OCI-LY1 (cell line): ENCODE data around the gene CNRIP1.

Experiments
- H2AFZ ChIP-seq: fragments of 200-600 bp; sonication (generic), shearing (Covaris generic); 2 replicates; pipeline ENCODE4 v1.6.0; 2014; ENCODE audit warnings: antibody characterized with exemption, mild to moderate bottlenecking, low read length
- H3F3A ChIP-seq: fragments of 200-600 bp; sonication (generic), shearing (Covaris generic); 2 replicates; pipeline ENCODE4 v1.6.0; 2014; ENCODE audit warnings: mild to moderate bottlenecking, antibody characterized with exemption, low read length, moderate library complexity; ENCODE audit not compliant: insufficient read depth
- H3K27ac ChIP-seq: fragments of 200-600 bp; sonication (generic); 2 replicates; pipeline ENCODE4 v1.5.1; 2014; ENCODE audit warnings: low read length, mixed run types, mild to moderate bottlenecking, low read depth; ENCODE audit not compliant: poor library complexity, severe bottlenecking
- H3K27me3 ChIP-seq: fragments of 200-600 bp; sonication (generic); 2 replicates; pipeline ENCODE4 v1.6.0; 2014; ENCODE audit warnings: antibody characterized with exemption, mild to moderate bottlenecking, low read length, moderate library complexity; ENCODE audit not compliant: insufficient read depth
- H3K36me3 ChIP-seq: fragments of 200-600 bp; sonication (generic); 2 replicates; pipeline ENCODE4 v1.6.1; 2014; ENCODE audit warnings: mild to moderate bottlenecking, antibody characterized with exemption, low read length, moderate library complexity, mixed read lengths; ENCODE audit not compliant: insufficient read depth
- H3K4me1 ChIP-seq: fragments of 200-600 bp; sonication (generic); 2 replicates; pipeline ENCODE4 v1.5.1; 2014; ENCODE audit warnings: mild to moderate bottlenecking, low read length, moderate library complexity; ENCODE audit not compliant: insufficient read depth, severe bottlenecking
- H3K4me2 ChIP-seq: fragments of 200-600 bp; sonication (generic), shearing (Covaris generic); 2 replicates; pipeline ENCODE4 v1.6.1; 2014; ENCODE audit warnings: low read length
- H3K4me3 ChIP-seq: fragments of 200-600 bp; sonication (generic); 2 replicates; pipeline ENCODE4 v1.5.1; 2014; ENCODE audit warnings: low read length, low read depth, mild to moderate bottlenecking, mixed read lengths; ENCODE audit not compliant: poor library complexity, severe bottlenecking
- H3K79me2 ChIP-seq: fragments of 200-600 bp; shearing (Covaris generic); 2 replicates; pipeline ENCODE4 v1.6.1; 2016; ENCODE audit warnings: mixed run types, low read length, mixed read lengths; ENCODE audit not compliant: insufficient read depth
- H3K9ac ChIP-seq: fragments of 200-600 bp; sonication (generic), shearing (Covaris generic); 2 replicates; pipeline ENCODE4 v1.6.1; 2014; ENCODE audit warnings: mild to moderate bottlenecking, low read length, mixed read lengths
- H3K9me2 ChIP-seq: fragments of 200-600 bp; sonication (generic), shearing (Covaris generic); 2 replicates; pipeline ENCODE4 v1.6.1; 2014; ENCODE audit warnings: low read depth, mild to moderate bottlenecking, low read length, mixed read lengths
- H3K9me3 ChIP-seq: fragments of 200-600 bp; shearing (Covaris generic); 2 replicates; pipeline ENCODE4 v1.6.1; 2014; ENCODE audit warnings: low read length, mixed read lengths
- H4K20me1 ChIP-seq: fragments of 200-600 bp; sonication (generic), shearing (Covaris generic); 2 replicates; pipeline ENCODE4 v1.6.0; 2016; ENCODE audit warnings: mild to moderate bottlenecking, low read length; ENCODE audit not compliant: insufficient read depth
- CTCF ChIP-seq: fragments of 200-600 bp; sonication (generic), shearing (Covaris generic); IDR thresholded peaks from 2 replicates; pipeline ENCODE4 v1.5.1; 2017; ENCODE audit warnings: mild to moderate bottlenecking, antibody characterized with exemption, low read length, moderate library complexity, mixed read lengths
- EZH2 ChIP-seq: fragments of 200-600 bp; sonication (generic), shearing (Covaris generic); IDR thresholded peaks from 2 replicates; pipeline ENCODE4 v1.8.0; 2017; ENCODE audit warnings: borderline replicate concordance, mixed run types, mild to moderate bottlenecking, antibody characterized with exemption, low read length, moderate library complexity, mixed read lengths

Gene CNRIP1

GRCh38 chr2:68274022-68274421 lies 45.7 kb downstream of the CNRIP1 start:
- no peaks in the 10 kb centered on the region for H3K9me3 ChIP-seq
- TF ChIP-seq CTCF (no peak), EZH2 (no peak)
- no peaks in the 10 kb centered on the region for H3K9me2 ChIP-seq
- no peak overlapping the region for H3K9ac ChIP-seq
- H3K4me3 ChIP-seq = no peak overlapping the region
- no peaks in the 10 kb centered on the region for H3K27me3 ChIP-seq
- no peak overlapping the region for H3K27ac ChIP-seq
- no peaks in the 10 kb centered on the region for H3K36me3 ChIP-seq
- H4K20me1 ChIP-seq = no peaks in the 10 kb centered on the region
- no peaks in the 10 kb centered on the region for H3K4me1 ChIP-seq
- H2AFZ ChIP-seq = no peak overlapping the region
- H3K4me2 ChIP-seq = no peak overlapping the region
- H3K79me2 ChIP-seq = no peaks in the 10 kb centered on the region
- no peaks in the 10 kb centered on the region for H3F3A ChIP-seq

DNA sequence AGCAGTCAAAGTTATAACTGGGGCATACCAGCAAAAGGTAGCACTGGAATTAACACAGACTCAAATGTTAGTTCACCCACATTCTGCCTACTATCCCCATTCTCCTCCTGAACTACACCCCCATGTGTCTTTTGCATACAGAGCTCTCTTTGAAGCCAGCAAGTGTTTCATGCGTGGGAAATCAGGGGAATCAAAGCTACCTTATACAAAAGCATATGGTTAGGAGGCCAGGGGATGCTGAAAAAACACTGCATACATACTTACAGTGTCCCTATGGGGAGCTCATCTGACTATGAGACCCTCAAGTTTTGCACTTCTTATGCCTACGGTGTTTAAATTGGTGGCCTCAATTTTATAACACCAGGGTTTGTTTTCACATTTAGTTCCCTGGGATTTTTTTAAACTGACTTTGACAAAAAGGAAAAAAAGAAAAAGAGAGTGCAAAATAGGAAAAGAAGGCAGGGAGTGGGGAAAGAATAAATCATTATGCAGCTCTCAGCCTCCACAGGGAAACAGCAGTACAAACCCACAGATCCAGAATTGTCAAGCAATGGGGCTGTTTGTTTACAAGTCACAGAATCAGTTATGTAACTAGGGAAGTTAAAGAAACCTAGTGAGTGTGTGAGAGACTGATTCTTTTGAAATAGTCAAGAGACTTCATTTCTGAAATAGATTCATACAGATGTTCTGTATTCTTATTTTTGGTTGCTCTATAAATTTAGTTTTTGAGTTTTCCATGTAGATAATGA lies 47.3 kb downstream of the CNRIP1 start:
- no peaks in the 10 kb centered on the region for H3F3A ChIP-seq
- H3K9ac ChIP-seq = no peak overlapping the region
- H2AFZ ChIP-seq = no peak overlapping the region

GRCh38 chr2:68266655-68267054 lies 53.1 kb downstream of the CNRIP1 start:
- Histone ChIP-seq H3K4me1 (no peaks in the 10 kb centered on the region), H3K36me3 (no peaks in the 10 kb centered on the region), H3K9ac (no peak overlapping the region), H3K27me3 (no peaks in the 10 kb centered on the region), H3K27ac (no peak overlapping the region), H3F3A (no peaks in the 10 kb centered on the region), H3K9me3 (no peaks in the 10 kb centered on the region), H3K9me2 (no peaks in the 10 kb centered on the region), H2AFZ (no peak overlapping the region), H3K4me2 (no peak overlapping the region), H3K4me3 (no peak overlapping the region), H3K79me2 (no peaks in the 10 kb centered on the region), H4K20me1 (no peaks in the 10 kb centered on the region)
- TF ChIP-seq CTCF (no peak), EZH2 (no peak)

More for the DNA sequence above, 47.3 kb downstream of the CNRIP1 start:
- Histone ChIP-seq H3K27me3 (no peaks in the 10 kb centered on the region), H3K79me2 (no peaks in the 10 kb centered on the region), H3K9me2 (no peaks in the 10 kb centered on the region), H3K36me3 (no peaks in the 10 kb centered on the region), H3K27ac (no peak overlapping the region), H4K20me1 (no peaks in the 10 kb centered on the region), H3K4me1 (no peaks in the 10 kb centered on the region), H3K9me3 (no peaks in the 10 kb centered on the region), H3K4me3 (no peak overlapping the region), H3K4me2 (no peak overlapping the region)
- TF ChIP-seq EZH2 (no peak), CTCF (no peak)
